MM.1S (cell line): ENCODE results near the gene ULK4.
A peak's percentile ranks its signal among the peaks of the same experiment; 100 is the strongest.

Experiments
- DNase-seq: peaks from one replicate; pipeline ENCODE4 v3.0.0-alpha.2; 2015
- H2AFZ ChIP-seq: fragments of 300-600 bp; sonication (generic); 2 replicates; pipeline ENCODE4 v1.6.0; 2016; ENCODE audit warnings: antibody characterized with exemption, low read length
- H3F3A ChIP-seq: fragments of 300-600 bp; sonication (generic); 2 replicates; pipeline ENCODE4 v1.6.1; 2016; ENCODE audit warnings: mild to moderate bottlenecking, antibody characterized with exemption, low read length, moderate library complexity, mixed read lengths; ENCODE audit not compliant: insufficient read depth
- H3K27ac ChIP-seq: fragments of 300-600 bp; sonication (generic); 2 replicates; pipeline ENCODE4 v1.5.1; 2016; ENCODE audit warnings: mild to moderate bottlenecking, low read length
- H3K27me3 ChIP-seq: fragments of 300-600 bp; sonication (generic); replicated peaks from 2 replicates; pipeline ENCODE4 v1.6.0; 2016; ENCODE audit warnings: low read length; ENCODE audit not compliant: insufficient read depth
- H3K36me3 ChIP-seq: fragments of 300-600 bp; sonication (generic); replicated peaks from 2 replicates; pipeline ENCODE4 v1.6.1; 2016; ENCODE audit warnings: mild to moderate bottlenecking, low read length, mixed read lengths; ENCODE audit not compliant: insufficient read depth
- H3K4me1 ChIP-seq: fragments of 300-600 bp; sonication (generic); 2 replicates; pipeline ENCODE4 v1.6.1; 2016; ENCODE audit warnings: low read length, mixed read lengths
- H3K4me2 ChIP-seq: fragments of 300-600 bp; sonication (generic); 2 replicates; pipeline ENCODE4 v1.6.0; 2016; ENCODE audit warnings: low read depth, low read length
- H3K4me3 ChIP-seq: fragments of 300-600 bp; sonication (generic); 2 replicates; pipeline ENCODE4 v1.5.1; 2016; ENCODE audit warnings: low read length, mixed read lengths
- H3K79me2 ChIP-seq: fragments of 300-600 bp; sonication (generic); 2 replicates; pipeline ENCODE4 v1.6.1; 2016; ENCODE audit warnings: mixed run types, low read length, mixed read lengths
- H3K9ac ChIP-seq: fragments of 300-600 bp; sonication (generic); 2 replicates; pipeline ENCODE4 v1.6.1; 2016; ENCODE audit warnings: low read length, mixed read lengths
- H3K9me2 ChIP-seq: fragments of 300-600 bp; sonication (generic); replicated peaks from 2 replicates; pipeline ENCODE4 v1.6.1; 2016; ENCODE audit warnings: mild to moderate bottlenecking, low read length, mixed read lengths; ENCODE audit not compliant: insufficient read depth
- H3K9me3 ChIP-seq: fragments of 300-600 bp; sonication (generic); replicated peaks from 2 replicates; pipeline ENCODE4 v1.6.1; 2016; ENCODE audit warnings: mild to moderate bottlenecking, low read length, mixed read lengths; ENCODE audit not compliant: insufficient read depth
- H4K20me1 ChIP-seq: fragments of 300-600 bp; sonication (generic); 2 replicates; pipeline ENCODE4 v1.6.1; 2016; ENCODE audit warnings: mild to moderate bottlenecking, low read length, moderate library complexity, mixed read lengths; ENCODE audit not compliant: insufficient read depth
- CTCF ChIP-seq: fragments of 300-600 bp; sonication (generic); IDR thresholded peaks from 2 replicates; pipeline ENCODE4 v1.5.1; 2016; ENCODE audit warnings: antibody characterized with exemption, low read length, mixed read lengths
- EZH2 ChIP-seq: fragments of 300-600 bp; sonication (generic); optimal IDR thresholded peaks from 2 replicates; pipeline ENCODE3; 2017; ENCODE audit warnings: low read depth, mild to moderate bottlenecking, antibody characterized with exemption, low read length, mixed read lengths
- EZH2phosphoT487 ChIP-seq: fragments of 300-600 bp; sonication (generic); IDR thresholded peaks from 2 replicates; pipeline ENCODE4 v1.6.1; 2018; ENCODE audit warnings: antibody characterized with exemption, low read length

The ULK4 gene

GRCh38 chr3:41521010-41521655 is 440.8 kb downstream of the ULK4 start:
- no peaks in the 10 kb centered on the region for H3K79me2 ChIP-seq
- H3K9me3 ChIP-seq: no peaks in the 10 kb centered on the region
- no peak overlapping the region for H3K4me3 ChIP-seq
- peak overlapping the region; percentile 8; the same call in 1 of the 2 replicates for H3K4me2 ChIP-seq
- H3K4me1 ChIP-seq: peaks cover 23% of the 10 kb centered on the region
- H3F3A ChIP-seq: peaks cover 6% of the 10 kb centered on the region; the same call in 1 of the 2 replicates
- H2AFZ ChIP-seq: no peak overlapping the region
- TF ChIP-seq CTCF (no peak), EZH2phosphoT487 (no peak), EZH2 (no peak)
- H3K9me2 ChIP-seq: no peaks in the 10 kb centered on the region
- H3K36me3 ChIP-seq: no peaks in the 10 kb centered on the region
- H3K27ac ChIP-seq: no peak overlapping the region
- DNase-seq: peak; percentile 23
- no peaks in the 10 kb centered on the region for H4K20me1 ChIP-seq
- H3K27me3 ChIP-seq: 0 out of 2 replicates have a peak, but pooled peaks cover 3% of the 10 kb centered on the region
- no peak overlapping the region for H3K9ac ChIP-seq

GRCh38 chr3:41519746-41520145 is 442.2 kb downstream of the ULK4 start:
- H3K9me2 ChIP-seq: no peaks in the 10 kb centered on the region
- no peak overlapping the region for H3K4me3 ChIP-seq
- H3K27ac ChIP-seq: no peak overlapping the region
- DNase-seq: no peak
- H3K9ac ChIP-seq: no peak overlapping the region
- no peaks in the 10 kb centered on the region for H4K20me1 ChIP-seq
- TF ChIP-seq EZH2phosphoT487 (no peak), CTCF (no peak), EZH2 (no peak)
- no peak overlapping the region for H2AFZ ChIP-seq
- H3K9me3 ChIP-seq: no peaks in the 10 kb centered on the region
- peaks cover 16% of the 10 kb centered on the region; the same call in 1 of the 2 replicates for H3K4me1 ChIP-seq
- no peaks in the 10 kb centered on the region for H3K79me2 ChIP-seq
- H3F3A ChIP-seq: peaks cover 6% of the 10 kb centered on the region; the same call in 1 of the 2 replicates
- H3K4me2 ChIP-seq: no peak overlapping the region
- H3K36me3 ChIP-seq: no peaks in the 10 kb centered on the region
- no peaks in the 10 kb centered on the region for H3K27me3 ChIP-seq

- no peaks in the 10 kb centered on the region for H3K9me3 ChIP-seq
- H3F3A ChIP-seq: peaks cover 6% of the 10 kb centered on the region; the same call in 1 of the 2 replicates
- H3K4me1 ChIP-seq: peaks cover 16% of the 10 kb centered on the region; the same call in 1 of the 2 replicates
- no peaks in the 10 kb centered on the region for H3K36me3 ChIP-seq
- no peak overlapping the region for H3K9ac ChIP-seq
- no peaks in the 10 kb centered on the region for H4K20me1 ChIP-seq
- no peak overlapping the region for H3K4me2 ChIP-seq
- H3K79me2 ChIP-seq: no peaks in the 10 kb centered on the region
- H3K27me3 ChIP-seq: no peaks in the 10 kb centered on the region
- no peaks in the 10 kb centered on the region for H3K9me2 ChIP-seq
- no peak for DNase-seq
- no peak overlapping the region for H3K4me3 ChIP-seq
- no peak overlapping the region for H2AFZ ChIP-seq
- TF ChIP-seq CTCF (no peak), EZH2phosphoT487 (no peak), EZH2 (no peak)
- H3K27ac ChIP-seq: no peak overlapping the region
Observed at GRCh38 chr3:41518626-41519025, 443.3 kb downstream of the ULK4 start.
